HK-2 (cell line): ENCODE data around the gene POU4F3.

Experiments used
- DNase-seq: peaks from one replicate; pipeline ENCODE4 v3.0.0-alpha.2; 2018; ENCODE audit not compliant: unreplicated experiment

POU4F3 gene

DNA sequence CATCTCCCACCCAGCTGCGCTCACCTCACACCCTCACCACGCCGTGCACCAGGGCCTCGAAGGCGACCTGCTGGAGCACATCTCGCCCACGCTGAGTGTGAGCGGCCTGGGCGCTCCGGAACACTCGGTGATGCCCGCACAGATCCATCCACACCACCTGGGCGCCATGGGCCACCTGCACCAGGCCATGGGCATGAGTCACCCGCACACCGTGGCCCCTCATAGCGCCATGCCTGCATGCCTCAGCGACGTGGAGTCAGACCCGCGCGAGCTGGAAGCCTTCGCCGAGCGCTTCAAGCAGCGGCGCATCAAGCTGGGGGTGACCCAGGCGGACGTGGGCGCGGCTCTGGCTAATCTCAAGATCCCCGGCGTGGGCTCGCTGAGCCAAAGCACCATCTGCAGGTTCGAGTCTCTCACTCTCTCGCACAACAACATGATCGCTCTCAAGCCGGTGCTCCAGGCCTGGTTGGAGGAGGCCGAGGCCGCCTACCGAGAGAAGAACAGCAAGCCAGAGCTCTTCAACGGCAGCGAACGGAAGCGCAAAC, 1.1 kb downstream of the POU4F3 start:
- no peak for DNase-seq

DNA sequence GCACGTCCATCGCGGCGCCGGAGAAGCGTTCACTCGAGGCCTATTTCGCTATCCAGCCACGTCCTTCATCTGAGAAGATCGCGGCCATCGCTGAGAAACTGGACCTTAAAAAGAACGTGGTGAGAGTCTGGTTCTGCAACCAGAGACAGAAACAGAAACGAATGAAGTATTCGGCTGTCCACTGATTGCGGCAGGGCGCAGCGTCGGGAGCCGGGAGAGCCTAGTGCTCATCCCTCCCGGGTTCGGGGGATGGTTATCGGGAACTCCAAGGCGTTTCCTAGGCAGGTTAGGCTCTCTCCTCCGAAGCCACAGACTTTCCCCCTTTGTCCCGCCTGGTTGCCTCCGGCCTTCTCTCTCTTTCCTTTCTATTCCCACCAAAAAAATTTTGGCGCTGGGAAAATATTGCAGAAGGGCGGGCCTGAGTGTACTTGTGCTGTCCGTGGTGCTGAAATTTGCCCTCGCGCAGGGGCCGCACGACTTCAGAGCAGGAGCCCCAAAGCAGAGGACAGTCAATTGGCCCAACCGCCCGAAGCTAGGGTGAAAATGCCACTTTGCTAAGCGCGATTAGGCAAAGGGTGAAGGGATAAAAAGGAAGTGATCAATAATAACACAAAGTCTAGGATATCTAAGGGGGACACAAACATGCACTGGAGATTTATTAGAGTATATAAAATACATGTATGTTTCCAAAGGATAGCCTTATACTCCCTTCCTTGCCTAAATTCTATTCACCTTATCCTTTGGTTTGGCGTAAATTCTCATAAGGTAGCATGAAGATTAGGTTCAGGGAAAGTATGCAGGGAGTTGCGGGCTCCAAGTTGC, 1.8 kb downstream of the POU4F3 start:
- DNase-seq = peak; percentile 43

- DNase-seq = no peak
Observed at GRCh38 chr5:146341854-146342253, 3.2 kb downstream of the POU4F3 start.

DNA sequence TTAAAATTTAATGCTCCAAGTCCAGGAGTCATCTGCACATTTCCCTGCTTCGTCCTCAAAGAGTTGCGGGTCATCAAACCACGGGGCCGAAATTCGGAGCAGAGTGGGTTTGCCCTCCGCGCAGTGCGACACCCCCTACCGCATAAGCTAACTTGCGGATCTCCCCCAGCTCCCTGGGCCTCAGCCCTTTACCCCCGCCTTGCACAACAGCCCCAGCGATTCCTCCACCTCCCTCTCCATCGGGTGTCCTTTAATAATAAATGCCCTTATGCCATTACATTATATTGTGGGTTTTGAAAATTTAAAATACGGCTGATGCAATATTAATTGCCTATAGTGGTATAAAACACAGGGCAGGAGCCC, 3.9 kb downstream of the POU4F3 start:
- no peak for DNase-seq

GRCh38 chr5:146342882-146343865, 4.5 kb downstream of the POU4F3 start:
- peak; percentile 16 for DNase-seq

DNA sequence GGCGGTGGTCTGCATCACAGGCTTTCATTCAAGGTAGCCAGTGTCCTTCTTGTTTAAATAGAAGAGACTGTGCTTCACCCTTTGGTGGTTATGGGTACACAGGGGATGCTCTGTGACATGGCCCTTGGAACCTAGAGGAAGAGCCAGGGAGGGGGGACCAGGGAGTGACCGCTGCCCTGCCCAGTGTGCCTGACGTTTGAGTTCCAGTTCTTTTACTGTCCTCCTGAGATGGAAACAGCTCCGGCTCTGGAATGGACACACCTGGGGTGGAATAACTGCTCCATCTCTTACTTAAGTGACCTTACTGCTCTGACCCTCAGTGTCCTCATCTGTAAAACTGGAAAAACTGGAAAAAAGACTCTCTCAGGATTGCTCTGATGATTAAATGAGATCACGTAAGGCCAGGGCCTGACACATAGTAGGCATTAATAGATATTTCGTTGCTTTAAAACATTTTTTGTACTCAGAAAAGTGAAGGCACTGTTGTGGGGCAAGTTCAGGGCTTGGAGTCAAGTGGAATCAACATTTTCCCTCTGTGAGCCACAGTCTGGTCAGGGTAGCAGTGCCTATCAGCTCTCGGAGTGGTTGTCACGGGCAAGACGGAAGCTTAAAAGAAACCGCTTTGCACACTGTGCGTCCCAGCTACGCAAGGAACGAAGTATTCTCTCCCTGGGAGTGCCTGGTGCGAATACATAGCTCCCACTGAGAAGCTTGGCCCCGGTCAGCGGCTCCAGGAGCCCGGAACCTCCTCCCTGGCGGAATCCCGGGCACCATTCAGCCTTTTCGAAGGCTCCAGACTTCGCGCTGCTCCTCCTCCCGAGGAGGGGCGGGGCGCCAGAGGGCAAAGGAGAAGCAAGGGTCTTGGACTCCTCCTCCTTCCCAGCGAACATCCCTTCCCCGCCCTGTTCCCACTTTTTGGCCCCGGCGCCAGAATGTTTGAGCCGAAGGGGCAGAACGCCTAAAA, 5.8 kb downstream of the POU4F3 start:
- peak; percentile 18 for DNase-seq

GRCh38 chr5:146345240-146345577, 6.6 kb downstream of the POU4F3 start:
- DNase-seq = no peak

DNA sequence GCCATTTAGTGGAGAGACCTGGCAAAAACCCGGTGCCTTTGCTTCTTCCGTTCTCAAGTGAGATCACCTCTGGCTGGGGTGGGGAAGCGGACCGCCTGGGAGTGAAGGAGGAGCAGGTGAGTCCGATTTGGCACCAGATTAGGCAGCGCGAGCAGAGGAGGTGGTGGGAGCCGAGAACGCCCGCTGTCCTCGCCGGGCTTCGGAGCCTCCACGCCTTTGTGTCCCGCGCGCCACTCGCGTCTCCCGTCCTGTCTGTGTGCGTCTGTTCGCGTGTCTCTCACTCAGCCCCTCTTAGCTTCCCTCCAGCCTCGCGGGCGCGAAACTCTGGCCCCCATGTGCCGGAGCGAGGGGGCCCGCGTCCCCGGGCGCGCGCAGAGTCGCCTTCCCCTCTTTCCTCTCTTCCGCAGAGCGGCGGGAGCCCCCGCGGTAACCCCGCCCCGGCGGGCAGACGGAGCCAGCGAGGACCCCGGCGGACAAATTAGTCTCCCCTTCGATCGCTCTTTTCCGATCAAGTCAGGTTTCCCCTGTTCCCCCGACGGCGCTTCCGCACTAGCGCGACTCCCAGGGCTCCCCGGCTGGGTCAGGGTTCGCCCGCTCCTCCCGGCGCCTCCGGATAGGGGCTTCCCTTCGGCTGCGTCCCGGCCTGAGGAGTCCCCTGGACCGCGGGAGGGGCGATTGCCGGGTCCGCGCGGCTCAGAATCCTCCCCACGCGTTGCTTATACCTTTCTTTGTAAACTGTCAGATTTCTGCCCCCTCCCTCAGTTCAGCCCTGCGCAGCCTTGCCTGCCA, 7.1 kb downstream of the POU4F3 start:
- DNase-seq = no peak

GRCh38 chr5:146357126-146357525, 18.5 kb downstream of the POU4F3 start:
- DNase-seq = no peak

DNA sequence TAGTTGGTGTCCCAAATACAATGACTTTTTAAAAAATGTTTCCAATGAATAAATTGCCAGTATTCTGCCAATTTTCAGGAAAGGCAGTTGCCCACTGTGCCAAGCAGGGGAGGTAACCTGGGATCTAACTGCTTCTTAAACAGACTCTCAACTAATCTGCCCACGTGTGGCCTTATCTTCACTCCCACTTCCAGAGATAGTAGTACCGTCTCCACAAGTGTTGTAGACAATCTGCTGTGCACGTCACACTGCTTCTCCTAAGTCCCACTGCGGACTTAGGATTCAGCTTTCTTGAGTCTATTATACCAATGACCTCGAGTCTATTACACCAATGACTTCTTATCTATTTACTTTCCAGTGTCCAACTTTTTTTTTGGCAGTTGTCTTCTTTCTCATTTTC, 21.2 kb downstream of the POU4F3 start:
- no peak for DNase-seq

GRCh38 chr5:146363161-146363874, 24.7 kb downstream of the POU4F3 start:
- DNase-seq = no peak

DNA sequence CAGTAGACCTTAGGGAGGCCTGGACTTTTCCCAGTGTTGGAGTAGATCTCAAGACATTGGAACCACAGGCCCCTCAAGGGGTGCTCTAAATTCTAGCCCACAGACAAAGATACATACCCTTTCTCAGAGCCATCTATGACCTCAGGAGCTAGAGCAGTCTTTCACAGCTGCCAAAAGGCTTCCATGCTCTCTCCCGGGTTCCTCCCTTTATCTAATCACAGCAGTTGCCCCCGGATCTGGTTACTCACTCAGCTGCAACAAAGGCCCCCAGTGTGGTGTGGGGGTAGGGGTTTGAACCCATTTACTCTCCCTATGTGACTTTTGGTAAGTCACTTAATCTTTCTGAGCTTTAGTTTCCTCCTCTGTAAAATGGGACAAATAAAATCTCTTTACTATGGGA, 27.0 kb downstream of the POU4F3 start:
- DNase-seq = no peak

DNA sequence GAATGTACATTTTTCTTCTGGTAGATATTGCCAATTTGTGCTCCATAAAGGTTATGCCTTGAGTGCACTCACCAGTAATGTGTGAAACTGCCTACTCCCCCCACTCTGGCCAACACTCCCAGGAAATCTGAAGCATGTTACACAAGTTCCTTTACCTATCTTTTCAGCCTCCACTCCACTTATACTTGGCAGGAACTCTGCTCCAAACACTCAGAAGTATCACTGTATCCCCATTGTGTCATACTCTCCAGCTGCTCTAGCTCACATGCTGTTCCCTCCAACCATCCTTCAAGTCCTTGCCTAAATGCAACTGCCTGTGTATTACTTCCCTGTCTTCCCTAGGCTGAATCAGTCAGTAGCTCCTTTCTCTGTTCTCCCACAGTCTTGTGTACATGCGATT, 28.3 kb downstream of the POU4F3 start:
- DNase-seq = no peak

DNA sequence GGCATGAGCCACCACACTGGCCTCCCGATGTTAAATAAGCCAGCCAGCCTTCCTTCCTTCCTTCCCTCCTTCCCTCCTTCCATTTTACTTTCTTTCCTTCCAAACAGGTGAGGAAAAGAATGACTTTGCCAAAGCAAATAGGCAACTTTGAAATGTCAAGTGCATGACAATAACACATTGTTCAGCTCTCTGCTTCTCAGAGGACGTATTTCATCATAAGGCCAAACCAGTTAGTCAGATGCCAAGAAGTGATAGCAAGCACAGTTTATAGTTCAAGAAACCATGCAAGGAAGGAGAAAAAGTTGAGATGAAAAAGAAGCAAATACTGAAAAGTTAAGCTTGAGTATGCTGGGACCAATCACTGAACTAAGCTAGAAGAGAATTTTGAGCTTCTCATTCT, 29.5 kb downstream of the POU4F3 start:
- no peak for DNase-seq

- DNase-seq = no peak
Observed at GRCh38 chr5:146369691-146370090, 31.1 kb downstream of the POU4F3 start.

GRCh38 chr5:146376821-146377220, 38.2 kb downstream of the POU4F3 start:
- DNase-seq = no peak

DNA sequence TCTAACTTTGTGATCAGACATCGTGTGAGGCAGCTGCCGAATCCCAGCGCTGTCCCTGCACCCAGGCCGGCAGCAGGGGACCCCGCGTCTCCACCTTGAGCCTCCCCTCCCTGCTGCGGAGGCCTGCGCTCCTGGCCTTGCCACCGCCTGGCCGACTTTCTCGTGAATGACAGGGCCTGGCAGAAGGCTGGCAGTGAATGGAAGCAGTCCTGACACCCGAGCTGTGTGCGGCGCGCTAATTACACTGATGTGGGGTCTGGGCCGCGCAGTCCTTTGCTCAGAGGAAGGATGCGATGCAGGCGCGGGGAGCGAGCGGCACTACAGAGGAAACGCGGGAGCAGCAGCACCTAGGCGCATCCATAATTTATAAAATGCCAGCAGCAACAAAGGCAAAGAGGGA, 40.3 kb downstream of the POU4F3 start:
- DNase-seq = no peak

DNA sequence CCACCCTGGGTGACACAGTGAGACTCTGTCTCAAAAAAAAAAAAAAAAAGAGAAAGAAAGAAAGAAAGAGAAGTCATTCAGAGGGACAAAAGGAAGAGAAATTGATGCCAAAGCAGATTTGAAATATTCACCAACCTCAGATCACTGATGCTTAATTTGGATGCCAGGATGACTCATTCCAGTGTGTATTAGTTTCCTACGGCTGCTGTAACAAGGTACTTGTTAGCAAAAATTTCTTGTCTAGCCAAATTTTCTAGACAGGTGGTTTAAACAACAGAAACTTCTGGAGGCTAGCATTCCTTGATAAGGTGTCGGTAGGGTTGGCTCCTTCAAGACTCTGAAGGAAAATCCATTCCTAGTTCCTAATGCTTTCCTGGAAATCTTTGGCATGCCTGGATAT, 42.1 kb downstream of the POU4F3 start:
- no peak for DNase-seq

DNA sequence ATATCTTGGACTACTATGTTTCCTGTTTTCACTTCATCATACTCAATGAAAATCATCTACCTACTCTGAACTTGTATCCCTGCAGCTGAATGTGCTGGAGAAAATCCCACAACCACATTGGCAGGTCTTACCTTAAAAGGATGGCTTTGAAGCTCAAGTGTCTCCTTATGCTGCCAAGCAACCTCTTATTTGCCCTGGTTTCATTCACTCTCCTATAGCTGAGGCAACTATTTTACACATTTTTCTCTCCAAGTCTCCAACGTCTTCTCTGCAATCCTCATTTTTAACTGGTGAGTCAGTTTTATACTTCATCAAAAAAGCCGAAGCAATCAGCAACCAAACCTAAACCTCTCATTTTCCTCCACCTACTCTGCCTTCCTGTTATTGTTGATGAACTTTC, 49.7 kb downstream of the POU4F3 start:
- DNase-seq = no peak

DNA sequence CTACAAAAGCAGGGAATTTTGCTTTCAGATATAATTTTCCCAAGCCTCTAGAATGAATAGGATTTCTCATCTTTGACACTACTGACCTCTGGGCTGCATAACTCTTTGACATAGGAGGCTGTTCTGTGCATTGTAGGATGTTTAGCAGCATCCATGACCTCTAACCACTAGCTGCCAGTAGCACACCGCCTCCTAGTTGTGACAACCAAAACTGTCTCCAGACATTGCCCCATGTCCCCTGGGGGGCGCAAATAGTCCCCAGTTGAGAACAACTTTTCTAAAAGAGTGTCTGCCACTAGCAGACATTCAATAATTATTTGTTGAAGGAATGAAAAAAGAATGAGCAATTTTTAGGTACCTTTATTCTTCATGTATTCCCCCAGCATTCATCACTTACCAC, 51.8 kb downstream of the POU4F3 start:
- DNase-seq = no peak
